NB4 (cell line): ENCODE data around the gene NOBOX.

Experiments
- DNase-seq: peaks from one replicate; pipeline ENCODE4 v3.0.0; 2010; ENCODE audit warnings: low read depth
- H3K4me3 ChIP-seq: one replicate; pipeline ENCODE4 v1.5.1; 2011; ENCODE audit warnings: mild to moderate bottlenecking, low read depth, low read length, moderate library complexity
- CTCF ChIP-seq: IDR thresholded peaks from one replicate; pipeline ENCODE4 v1.5.1; 2012; ENCODE audit warnings: low read depth, low read length
- MYC ChIP-seq: IDR thresholded peaks from 2 replicates; pipeline ENCODE4 v1.6.1; 2011; ENCODE audit warnings: low read depth, low read length
- POLR2A ChIP-seq: IDR thresholded peaks from 2 replicates; pipeline ENCODE4 v1.6.1; 2011; ENCODE audit warnings: mild to moderate bottlenecking; ENCODE audit not compliant: insufficient read length; ENCODE audit errors: extremely low read depth
- TF ChIP-seq, protein P1 (sequence below): IDR thresholded peaks from 2 replicates; pipeline ENCODE4 v1.6.1; 2011; ENCODE audit warnings: low read depth, low read length

The NOBOX gene

GRCh38 chr7:144408121-144408520 lies 4.6 kb upstream of the NOBOX start:
- TF ChIP-seq MYC: no peak
- TF ChIP-seq, protein P1, sequence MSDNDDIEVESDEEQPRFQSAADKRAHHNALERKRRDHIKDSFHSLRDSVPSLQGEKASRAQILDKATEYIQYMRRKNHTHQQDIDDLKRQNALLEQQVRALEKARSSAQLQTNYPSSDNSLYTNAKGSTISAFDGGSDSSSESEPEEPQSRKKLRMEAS: no peak
- no peak for TF ChIP-seq POLR2A
- TF ChIP-seq CTCF: no peak
- H3K4me3 ChIP-seq: no peak overlapping the region
- DNase-seq: no peak

DNA sequence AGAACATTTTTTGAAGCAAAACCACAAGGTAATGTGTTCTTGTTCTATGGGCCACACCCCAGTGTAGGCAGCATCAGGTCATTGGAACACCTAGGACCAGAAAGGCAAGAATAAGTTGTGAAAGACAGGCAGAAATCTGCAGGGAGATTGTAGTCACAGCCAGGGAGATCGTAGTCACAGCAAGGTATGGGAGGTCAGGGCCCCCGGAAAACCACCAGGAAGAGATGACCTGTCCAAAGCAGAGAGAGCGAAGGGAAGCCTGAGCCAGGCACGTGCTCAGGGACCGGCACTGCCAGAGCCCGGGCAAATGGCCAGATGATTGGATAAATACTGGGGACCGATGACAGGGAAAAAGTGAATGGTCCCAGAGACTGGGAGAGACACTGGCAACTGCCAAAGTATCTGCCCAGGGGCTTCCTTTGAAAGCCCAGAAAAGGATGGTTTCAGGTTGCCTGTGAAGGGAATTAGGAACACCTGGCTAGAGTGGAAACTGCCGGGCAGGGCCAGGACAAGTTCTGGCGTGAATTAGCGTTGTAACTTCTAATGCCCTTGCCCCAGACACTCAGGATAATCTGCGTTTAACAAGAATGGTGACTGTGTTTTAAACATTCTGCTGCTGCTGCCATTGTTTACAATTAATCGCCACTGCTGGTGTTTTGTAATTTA lies 3.9 kb upstream of the NOBOX start:
- DNase-seq: no peak
- TF ChIP-seq MYC (no peak), POLR2A (no peak), CTCF (no peak)
- TF ChIP-seq, protein P1: no peak
- no peak overlapping the region for H3K4me3 ChIP-seq

GRCh38 chr7:144404946-144405345 lies 1.5 kb upstream of the NOBOX start:
- TF ChIP-seq CTCF (no peak), MYC (no peak), POLR2A (no peak)
- TF ChIP-seq, protein P1: no peak
- no peak overlapping the region for H3K4me3 ChIP-seq
- no peak for DNase-seq

GRCh38 chr7:144403102-144403501 lies 391 bp downstream of the NOBOX start:
- DNase-seq: no peak
- H3K4me3 ChIP-seq: no peak overlapping the region
- TF ChIP-seq, protein P1: no peak
- TF ChIP-seq MYC: no peak
- no peak for TF ChIP-seq CTCF
- TF ChIP-seq POLR2A: no peak

DNA sequence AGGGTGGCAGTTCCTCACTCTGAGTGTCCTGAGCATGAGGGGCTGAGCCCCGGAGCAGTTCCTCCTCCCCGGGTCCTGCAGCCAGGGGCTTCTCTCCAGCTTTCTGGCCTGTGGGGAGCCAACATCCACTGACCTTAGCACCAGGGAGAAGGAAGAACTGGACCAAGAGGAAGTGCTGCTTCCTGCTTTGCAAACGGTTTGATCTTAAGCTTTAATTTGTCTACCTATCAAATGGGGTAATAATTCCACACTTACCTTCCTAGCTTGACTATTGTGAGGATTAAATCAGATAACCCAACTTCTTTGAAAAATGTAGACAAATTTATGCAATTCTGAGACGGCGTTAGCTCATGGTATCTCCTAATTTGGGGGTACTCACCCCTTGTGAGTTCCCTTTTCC lies 2.0 kb downstream of the NOBOX start:
- H3K4me3 ChIP-seq: no peak overlapping the region
- TF ChIP-seq, protein P1: no peak
- no peak for TF ChIP-seq POLR2A
- TF ChIP-seq CTCF: no peak
- no peak for TF ChIP-seq MYC
- no peak for DNase-seq

DNA sequence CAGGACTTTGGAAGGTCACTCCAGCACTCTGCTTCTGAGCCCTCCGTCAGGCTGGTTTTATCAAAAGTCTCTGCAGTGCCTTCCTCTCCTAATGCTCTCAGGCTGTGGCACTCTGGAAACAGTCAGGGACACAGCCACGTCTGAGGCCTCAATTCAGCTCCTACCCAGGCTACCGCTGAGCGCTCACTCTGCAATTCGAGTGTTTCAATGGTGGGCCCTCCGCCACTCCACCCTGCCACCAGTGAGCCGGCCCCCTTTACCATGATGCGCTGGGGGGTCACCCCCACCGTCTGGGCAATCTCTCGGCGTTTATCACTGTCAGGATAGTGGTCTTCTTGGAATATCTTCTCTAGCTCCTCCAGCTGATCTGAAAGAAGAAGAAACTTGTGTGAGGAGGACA lies 3.5 kb downstream of the NOBOX start:
- H3K4me3 ChIP-seq: no peak overlapping the region
- DNase-seq: no peak
- TF ChIP-seq CTCF: no peak
- TF ChIP-seq, protein P1: no peak
- TF ChIP-seq MYC: no peak
- TF ChIP-seq POLR2A: no peak
